ENCODE data around the gene SEC24C.
"Not testable (repeated sequence)": the region's sequence is repeated elsewhere in the genome, so short reads cannot be mapped to it uniquely, and the experiment has no call there.

Gene SEC24C

DNA sequence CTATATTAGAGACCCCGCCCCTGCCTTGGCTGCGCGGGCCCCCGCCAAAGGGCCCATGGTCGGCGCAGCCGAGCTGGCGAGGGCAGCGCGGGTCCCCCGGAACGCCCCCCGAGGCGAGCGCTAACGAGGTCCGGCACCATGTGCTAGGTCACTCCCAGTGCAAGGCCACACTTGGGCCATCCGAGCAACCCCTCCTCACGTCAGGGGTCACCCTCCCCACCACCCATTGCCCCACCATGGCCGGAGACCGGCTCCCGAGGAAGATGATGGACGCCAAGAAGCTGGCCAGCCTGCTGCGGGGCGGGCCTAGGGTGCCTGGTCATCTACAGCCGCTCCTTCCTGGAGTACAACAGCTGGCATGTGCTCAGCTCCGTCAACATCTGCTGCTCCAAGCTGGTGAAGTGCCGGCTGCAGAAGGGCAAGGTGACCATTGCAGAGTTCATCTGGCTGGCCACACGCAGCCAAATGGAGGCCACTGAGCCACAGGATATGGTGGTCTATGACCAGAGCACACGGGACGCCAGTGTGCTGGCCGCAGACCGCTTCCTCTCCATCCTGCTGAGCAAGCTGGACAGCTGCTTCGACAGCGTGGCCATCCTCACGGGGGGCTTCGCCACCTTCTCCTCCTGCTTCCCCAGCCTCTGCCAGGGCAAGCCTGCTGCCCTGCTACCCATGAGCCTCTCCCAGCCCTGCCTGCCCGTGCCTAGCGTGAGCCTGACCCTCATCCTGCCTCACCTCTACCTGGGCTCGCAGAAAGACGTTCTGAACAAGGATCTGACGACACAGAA, 12.4 kb upstream of the SEC24C start:
- no peak for DNase-seq (ENCODE audit: low read depth)

DNA sequence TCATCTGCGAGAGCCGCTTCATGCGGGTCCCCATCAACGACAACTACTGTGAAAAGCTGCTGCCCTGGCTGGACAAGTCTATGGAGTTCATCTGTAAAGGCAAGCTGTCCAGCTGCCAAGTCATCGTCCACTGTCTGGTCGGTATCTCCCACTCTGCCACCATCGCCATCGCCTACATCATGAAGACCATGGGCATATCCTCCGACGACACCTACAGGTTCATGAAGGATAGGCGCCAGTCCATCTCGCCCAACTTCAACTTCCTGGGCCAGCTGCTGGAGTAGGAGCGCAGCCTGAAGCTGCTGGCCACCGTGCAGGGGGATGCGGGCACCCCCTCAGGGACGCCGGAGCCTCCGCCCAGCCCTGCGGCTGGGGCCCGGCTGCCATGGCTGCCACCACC, 11.7 kb upstream of the SEC24C start:
- no peak for DNase-seq (ENCODE audit: low read depth)

DNA sequence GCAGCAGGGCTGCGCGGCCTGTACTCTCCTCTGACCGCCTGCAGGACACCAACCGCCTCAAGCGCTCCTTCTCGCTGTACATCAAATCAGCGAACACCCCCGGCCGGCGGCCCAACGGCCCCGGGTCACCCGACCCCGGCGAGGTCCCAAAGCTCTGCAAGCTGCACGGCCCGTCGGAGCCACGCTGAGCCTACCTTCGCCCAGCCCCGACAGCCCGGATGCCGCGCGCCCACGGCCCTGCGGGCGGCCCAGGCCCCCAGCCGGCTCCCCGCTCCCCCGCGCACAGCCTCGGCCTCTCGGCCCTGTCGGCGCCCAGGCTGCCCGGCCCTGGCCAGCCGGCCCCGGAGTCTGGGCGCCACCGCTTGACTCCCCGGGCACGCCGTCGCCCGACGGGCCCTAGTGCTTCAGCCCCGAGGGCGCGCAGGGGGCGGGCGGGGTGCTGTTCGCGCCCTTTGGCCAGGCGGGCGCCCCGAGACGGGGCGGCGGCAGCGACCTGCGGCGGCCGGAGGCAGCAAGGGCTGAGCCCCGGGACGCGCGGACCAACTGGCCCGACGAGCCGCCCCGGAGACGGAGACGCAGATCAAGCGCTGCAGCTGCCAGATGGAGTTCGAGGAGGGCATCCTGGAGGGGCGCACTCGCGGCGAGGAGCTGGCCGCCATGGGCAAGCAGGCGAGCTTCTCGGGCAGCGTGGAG, 11.1 kb upstream of the SEC24C start:
- no peak for DNase-seq (ENCODE audit: low read depth)

DNA sequence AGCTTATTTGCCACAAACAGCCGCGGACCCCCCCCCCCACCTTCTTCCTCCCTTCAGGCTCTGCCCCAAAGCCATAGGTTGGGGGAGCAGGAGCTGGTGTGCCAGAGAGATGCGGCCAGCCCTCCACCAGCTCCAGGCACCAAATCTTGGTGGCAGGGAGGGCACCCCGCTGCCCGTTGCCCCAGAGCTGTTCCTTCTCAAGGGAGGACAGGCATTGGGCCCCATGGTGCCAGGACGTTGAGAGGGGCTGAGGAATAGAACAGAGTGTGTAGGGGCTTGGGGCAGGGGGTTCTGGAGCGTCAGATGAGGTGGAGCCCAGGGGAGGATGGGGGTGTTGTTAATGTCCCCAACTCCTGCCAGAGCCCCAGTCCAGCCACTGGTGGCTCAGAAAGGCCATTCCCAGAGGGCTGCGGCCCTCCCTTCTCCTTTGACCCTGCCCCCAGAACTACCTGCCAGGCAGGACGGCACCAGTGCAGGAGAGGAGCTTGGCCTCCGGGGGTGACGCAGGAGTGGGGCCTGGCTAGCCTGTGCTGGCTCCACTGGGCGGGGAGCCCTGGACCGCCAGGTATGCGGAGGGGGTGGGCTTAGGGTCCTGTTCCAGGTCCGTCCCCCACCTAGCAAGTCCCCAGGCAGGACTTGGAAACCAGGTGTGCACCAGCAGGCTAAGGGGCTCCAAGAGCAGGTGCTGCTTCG, 10.0 kb upstream of the SEC24C start:
- no peak for DNase-seq (ENCODE audit: low read depth)

DNA sequence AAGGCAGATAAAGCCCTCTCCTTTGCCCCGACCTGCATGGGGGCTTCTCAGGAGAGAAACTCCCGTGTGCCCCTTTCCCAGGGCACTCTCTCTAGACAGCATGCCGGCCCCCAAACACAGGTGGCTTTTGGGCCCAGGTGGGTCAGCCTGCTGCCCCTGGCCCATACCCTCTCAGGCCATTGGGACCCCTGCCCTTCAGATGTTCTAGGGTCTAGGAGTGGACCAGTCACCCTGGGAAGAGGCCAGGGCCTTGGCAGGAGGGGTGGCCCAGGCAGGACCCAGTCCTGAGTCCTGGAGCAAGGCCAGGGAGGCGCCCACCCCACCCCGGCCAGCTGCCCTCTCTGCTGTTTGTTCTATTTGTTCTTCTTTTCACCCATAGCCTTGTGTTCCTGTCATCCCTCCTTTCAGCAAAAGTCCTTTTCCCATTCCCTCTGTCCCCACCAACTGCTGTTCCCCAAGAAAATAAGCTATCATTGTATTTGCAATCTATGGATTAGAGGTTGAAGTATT, 9.3 kb upstream of the SEC24C start:
- DNase-seq (ENCODE audit: low read depth), result no peak

DNA sequence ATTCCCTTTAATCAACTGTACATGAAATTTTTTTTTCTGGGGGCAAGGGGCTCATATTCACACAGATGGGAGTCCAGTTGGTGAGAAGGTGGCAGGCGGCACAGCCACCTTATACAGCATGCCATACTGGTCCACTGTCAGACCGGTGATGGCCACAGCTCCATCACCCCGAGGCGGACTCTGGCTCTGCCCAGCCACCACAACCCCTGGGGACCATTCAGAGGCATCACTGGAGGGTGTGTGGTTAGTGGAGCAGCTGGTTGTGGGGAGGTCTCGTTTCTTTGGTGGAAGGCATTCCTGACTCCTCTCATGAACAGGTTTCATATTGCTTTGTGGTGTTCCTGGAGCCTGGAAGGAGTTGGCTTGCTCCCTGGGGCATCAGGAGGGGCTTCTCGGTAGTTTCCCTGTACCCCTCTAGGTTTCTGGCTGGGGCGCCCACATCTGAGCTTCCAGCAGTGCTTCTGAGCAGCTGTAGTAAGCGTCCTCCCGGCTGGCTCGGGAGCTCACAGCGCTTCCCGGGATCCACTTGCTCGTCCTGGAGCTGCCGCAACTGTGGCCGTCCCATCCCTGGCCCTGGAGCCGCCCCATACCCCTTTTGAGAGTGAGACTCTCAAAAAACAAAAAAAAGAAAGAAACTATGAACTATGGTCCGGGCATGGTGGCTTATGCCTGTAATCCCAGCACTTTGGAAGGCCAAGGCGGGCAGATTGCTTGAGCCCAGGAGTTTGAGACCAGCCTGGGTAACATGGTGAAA, 3.5 kb upstream of the SEC24C start:
- DNase-seq (ENCODE audit: low read depth), result not testable (repeated sequence)

DNA sequence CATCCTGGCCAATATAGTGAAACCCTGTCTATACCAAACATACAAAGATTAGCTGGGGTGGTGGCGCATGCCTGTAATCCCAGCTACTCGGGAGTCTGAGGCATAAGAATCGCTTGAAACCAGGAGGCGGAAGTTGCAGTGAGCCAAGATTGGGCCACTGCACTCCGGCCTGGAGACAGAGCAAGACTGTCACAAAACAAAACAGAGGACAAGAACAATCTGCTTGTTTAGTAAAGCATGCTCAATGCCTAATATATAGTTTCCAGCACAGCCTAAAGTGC, 1.8 kb upstream of the SEC24C start:
- no peak for DNase-seq (ENCODE audit: low read depth)

DNA sequence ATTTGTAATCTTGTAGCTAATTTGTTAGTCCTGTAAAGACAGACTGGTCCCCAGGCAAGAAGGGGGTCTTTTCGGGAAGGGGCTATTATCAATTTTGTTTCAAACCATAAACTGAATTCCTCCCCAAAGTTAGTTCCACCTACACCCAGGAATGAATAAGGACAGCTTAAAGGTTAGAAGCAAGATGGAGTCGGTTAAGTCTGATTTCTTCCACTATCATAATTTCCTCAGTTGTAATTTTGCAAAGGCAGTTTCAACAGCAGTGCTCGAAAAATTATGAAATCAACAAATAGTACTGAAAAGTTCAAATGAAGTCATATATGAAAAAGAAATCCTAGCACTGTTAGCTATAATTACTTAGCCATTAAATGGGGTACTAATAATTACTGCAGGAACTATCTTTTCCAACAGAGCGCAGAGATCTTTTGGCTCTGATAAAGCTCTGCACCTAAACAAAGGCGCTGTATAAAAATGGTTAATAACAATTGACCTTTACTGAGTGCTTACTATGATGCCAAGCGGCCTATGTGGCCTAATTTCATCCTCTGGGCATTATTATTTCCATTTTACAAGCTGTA, 756 bp upstream of the SEC24C start:
- DNase-seq (ENCODE audit: low read depth), result no peak

DNA sequence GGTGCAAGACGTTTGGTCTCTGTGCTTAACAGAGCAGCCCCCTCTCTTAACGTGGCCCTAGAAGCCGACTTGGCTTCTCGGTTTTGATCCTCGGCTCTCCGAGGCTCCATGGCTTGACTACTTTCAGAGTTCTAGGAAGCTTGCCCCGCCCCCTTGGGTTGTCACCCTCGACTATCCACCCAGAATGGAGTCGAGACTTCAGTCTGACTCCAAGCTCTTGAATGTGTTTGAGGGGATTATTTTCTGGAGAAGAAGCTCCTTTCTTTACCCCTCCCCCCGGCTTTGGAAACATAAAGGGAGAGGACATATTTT, 448 bp downstream of the SEC24C start:
- DNase-seq (ENCODE audit: low read depth), result peak; percentile 80

DNA sequence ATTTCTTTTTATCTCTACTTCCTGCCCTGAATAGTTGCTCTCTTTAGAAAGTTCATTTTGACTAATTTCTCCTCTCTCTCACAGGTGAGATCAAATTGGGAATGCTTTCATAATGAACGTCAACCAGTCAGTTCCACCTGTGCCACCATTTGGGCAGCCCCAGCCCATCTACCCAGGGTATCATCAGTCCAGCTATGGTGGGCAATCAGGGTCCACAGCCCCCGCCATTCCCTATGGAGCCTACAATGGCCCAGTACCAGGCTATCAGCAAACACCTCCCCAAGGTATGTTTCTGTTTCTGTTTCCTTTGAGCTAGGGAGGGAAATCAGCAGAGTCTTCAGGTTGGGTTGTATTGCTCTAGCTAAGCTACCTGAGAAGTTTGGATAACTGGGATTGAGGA, 2.5 kb downstream of the SEC24C start:
- DNase-seq (ENCODE audit: low read depth), result no peak

DNA sequence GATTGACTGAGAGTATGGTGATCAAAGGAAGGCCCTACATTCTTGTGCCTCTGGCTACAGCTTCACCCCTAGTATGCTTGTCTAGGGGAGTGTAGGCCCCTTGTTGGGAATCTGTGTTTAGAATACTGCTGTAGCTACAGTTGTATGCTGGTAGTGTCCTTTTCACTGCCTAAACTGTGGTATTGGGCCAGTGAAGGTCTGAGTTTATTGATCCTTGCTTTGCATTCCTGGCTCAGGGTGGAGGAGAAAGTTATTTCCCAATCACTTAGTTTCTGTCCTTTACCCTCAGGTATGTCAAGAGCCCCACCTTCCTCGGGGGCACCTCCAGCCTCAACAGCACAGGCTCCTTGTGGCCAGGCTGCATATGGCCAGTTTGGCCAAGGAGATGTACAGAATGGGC, 6.6 kb downstream of the SEC24C start:
- DNase-seq (ENCODE audit: low read depth), result no peak

DNA sequence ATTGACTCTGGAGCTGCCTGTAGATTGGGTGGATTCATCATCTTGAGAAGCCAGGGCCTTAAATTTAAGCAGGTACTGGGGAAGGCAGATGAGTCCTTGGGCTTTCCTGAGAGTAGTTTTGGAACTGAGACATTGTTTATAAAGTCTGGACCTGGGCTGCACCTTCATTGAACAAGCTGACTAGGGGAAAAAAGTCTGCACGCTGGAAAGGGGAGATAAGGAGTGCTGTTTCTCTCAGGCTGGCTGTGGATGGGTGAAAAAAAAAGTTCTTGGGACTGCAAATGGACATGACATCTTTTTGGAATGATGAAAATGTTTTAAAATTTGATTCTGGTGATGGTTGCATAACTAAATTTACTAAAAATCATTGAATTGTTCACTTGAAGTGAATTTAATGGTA, 12.0 kb downstream of the SEC24C start:
- DNase-seq (ENCODE audit: low read depth), result no peak

DNA sequence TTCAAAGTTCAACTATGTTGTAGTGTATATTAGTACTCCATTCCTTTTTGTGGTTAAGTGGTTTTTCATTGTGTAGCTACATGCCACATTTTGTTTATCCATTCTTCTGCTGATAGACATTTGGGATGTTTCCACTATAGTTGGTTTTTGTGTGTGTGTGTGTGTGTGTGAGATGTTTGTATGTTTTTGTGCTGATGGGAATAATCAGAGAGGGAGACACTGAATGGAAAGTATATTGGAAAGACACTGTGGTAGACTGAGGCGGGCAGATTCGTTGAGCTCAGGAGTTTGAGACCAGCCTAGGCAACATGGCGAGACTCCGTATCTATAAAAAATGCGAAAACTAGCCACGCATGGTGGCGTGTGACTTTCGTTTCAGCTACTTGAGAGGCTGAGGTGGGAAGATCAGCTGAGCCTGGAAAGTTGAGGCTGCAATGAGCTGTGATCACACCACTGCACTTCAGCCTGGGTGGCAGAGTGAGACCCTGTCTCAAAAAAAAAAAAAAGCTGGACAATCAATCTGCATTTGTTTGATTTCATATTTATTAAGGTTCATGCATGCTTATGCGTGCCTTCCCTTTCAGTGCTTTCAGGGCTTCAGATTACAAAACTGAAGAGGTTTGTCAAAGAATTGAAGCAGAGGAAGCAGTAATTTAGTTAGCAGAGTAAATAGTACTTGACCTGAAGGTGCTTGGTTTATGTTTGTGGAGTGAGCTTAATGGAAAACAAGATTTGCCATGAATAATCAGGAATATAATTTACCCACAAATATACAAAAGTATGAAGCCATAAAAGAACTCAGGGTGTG, 14.7 kb downstream of the SEC24C start:
- no peak for DNase-seq (ENCODE audit: low read depth)

DNA sequence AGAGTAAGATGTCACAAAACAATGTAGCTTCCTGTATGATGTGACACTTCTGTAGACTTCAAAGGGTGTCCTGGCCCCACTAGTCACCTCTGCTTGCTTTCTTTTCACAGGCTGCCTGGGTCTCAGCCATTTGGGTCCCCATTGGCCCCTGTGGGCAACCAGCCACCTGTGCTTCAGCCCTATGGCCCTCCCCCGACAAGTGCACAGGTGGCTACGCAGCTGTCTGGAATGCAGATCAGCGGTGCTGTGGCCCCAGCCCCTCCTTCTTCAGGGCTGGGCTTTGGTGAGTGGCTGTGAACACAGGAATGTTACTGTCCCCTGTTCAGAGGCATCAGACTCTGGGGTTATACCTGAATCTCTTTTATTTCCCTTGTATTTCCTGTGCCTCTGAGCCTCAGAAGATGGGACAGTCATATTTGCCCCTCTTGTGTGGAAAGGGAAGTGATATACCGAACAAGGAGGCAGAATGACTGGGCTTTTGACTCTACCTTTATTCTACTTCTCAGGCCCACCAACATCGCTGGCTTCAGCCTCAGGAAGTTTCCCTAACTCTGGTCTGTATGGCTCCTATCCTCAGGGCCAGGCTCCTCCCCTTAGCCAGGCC, 15.4 kb downstream of the SEC24C start:
- DNase-seq (ENCODE audit: low read depth), result no peak

DNA sequence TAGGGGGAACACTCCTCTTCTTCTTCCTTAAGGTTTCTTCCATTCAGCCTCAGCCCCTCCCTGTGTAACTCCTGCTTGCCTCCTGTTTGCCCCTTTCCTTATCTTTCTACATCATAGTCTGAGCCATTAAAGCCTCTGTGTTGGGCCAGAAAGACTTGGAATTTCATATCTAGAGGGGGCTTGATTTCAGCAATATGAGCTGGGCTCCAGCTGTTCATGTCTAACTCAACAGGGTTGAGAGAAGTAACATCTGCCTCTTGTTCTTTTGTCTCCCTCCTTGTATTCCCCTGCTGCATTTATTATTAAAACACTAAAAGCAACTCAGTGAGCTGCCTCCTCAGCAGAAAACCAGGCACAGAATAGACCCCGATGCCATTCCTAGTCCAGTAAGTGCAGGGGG, 17.6 kb downstream of the SEC24C start:
- no peak for DNase-seq (ENCODE audit: low read depth)

DNA sequence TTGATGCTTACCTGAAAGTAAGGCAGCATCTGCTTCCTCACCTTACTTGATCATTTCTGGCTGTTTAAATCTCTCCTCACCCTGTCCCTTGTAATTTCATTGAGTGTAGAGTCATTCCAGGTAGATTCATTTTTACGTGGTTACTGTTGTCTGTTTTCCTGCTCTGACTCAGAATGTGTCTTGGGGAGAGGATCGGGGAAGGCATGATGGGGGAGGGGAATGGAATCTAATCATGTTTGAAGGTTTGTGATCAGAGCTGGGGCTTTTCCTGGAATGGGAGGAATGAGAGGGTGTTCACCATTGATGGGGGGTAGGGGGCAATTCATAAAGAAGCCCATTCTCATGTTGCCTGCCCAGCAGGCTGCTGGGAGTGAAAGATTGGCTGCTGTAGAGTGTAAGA, 18.7 kb downstream of the SEC24C start:
- peak; percentile 80 for DNase-seq (ENCODE audit: low read depth)

DNA sequence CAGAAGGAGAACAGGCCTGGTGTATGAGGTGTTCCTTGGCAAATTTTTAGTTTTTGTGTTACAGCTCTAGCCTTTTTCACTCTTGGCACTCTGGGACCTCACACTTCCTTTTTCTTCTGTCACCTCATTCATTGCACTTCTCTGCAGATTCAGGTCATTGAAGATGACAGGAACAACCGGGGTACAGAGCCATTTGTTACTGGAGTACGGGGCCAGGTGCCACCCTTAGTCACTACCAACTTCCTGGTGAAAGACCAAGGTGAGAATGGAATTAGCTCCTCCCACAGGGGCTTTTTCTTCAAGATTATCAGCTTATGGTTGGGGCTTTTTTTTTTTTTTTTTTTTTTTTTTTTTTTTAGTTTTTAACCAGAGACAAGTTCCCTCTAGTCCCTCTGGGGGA, 19.2 kb downstream of the SEC24C start:
- no peak for DNase-seq (ENCODE audit: low read depth)

DNA sequence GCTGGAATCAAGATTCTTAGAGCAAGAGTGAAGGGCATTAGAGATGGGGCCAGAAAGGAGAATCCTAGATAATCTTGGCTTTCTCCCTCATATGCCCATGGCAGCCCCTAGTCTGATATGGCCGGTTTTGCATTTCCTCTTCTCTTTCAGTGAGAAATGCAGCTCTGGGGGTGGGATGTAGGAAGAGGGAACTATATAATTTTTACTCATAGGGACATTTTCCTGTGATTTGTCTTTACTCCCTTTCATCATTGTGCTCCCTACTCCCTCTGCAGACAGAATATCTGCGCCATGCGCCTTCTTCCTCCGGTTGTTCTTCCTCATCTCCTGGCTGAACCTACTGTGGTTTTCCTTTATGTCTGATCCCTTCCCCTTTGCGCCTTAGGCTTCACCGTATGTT, 20.9 kb downstream of the SEC24C start:
- no peak for DNase-seq (ENCODE audit: low read depth)

DNA sequence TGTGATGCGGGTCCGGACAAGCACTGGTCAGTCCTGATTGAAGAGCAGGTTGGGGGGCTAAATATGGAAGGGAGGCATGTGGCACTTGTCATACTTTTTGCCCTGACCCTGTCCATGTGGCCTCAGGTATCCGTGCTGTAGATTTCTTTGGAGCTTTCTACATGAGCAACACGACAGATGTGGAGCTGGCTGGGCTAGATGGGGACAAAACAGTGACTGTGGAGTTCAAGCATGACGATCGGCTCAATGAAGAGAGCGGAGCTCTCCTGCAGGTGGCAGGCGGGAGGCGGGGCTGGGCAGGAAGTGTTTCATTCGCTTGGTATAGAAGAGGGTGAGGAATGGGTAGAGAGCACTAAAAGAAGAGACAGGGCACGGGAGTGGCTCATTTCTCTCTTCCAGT, 24.7 kb downstream of the SEC24C start:
- DNase-seq (ENCODE audit: low read depth), result no peak

DNA sequence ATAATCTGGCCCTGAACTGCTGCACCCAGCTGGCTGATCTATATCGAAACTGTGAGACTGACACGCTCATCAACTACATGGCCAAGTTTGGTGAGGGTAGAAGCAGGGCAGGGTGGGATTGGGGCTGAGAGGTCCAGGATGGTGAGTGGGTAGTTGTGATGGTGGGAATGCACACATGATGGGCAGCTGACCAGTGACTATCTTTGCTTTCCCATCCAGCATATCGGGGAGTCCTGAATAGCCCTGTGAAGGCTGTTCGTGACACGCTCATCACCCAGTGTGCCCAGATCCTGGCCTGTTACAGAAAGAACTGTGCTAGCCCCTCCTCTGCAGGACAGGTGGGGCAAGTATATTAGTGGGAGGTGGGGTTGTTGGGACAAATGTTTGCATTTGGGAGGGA, 25.2 kb downstream of the SEC24C start:
- no peak for DNase-seq (ENCODE audit: low read depth)

DNA sequence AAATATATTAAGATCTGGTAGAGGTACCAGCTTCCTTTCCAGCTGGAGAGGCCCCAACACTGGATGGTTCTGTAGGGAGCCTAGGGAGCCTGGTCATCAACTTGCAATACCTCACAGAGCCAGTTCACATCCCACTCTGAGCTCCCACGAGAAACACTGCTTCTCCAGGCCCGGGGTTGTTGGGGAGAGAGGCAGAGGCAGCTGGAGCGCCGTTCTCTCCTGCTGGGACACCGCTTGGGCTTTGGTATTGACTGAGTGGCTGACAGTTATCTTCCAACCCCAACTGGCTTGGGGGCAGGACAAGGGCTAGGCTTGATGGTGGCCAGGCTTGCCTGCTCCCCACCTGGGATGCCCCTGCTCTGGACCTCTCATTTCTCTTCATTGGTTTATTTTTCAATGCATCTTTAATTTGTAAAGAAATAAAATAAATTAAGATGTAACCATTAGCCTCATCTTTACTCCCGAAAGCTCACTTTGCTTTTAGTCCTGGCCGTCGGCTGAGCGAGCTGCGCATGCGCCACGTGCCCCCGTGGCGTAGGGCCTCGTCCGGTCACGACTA, 27.6 kb downstream of the SEC24C start:
- peak; percentile 39 for DNase-seq (ENCODE audit: low read depth)
